Transverse colon (tissue), 4 donors: ENCODE data around the gene CHST15.

Source experiments
- CTCF ChIP-seq, 5 experiments: fragments of 200-600 bp in 3 of 5; fragments of 450-650 bp in 2 of 5; sonication (generic) in 3 of 5; IDR thresholded peaks; 1 replicate in 2 of 5; 2 replicates in 3 of 5; pipeline ENCODE4 v1.5.1; 2016 to 2017; ENCODE audit warnings: antibody characterized with exemption in 5 of 5, inconsistent platforms in 3 of 5, mild to moderate bottlenecking in 2 of 5, moderate library complexity in 1 of 5
- EP300 ChIP-seq: sonication (generic); formaldehyde crosslinking; IDR thresholded peaks from one replicate; pipeline ENCODE4 v1.6.1; 2017; ENCODE audit warnings: antibody characterized with exemption, low read depth
- POLR2A ChIP-seq: fragments of 450-650 bp; IDR thresholded peaks from one replicate; pipeline ENCODE4 v1.6.1; 2016; ENCODE audit warnings: antibody characterized with exemption, mild to moderate bottlenecking, moderate library complexity
- POLR2AphosphoS5 ChIP-seq, 3 donors: sonication (generic); formaldehyde crosslinking; IDR thresholded peaks; one replicate each; pipeline ENCODE4 v1.6.1; 2016; ENCODE audit warnings: antibody characterized with exemption in 3 of 3

- TF ChIP-seq POLR2AphosphoS5 (IDR thresholded peaks at IDR 0.05) = no peak
- TF ChIP-seq POLR2A = no peak
- no peak for TF ChIP-seq CTCF (IDR thresholded peaks at IDR 0.05)
- no peak for TF ChIP-seq EP300
Observed at GRCh38 chr10:124119946-124120345, 26.5 kb upstream of the CHST15 start.
